Measurements from ENCODE around the gene ERMAP.

ERMAP gene

DNA sequence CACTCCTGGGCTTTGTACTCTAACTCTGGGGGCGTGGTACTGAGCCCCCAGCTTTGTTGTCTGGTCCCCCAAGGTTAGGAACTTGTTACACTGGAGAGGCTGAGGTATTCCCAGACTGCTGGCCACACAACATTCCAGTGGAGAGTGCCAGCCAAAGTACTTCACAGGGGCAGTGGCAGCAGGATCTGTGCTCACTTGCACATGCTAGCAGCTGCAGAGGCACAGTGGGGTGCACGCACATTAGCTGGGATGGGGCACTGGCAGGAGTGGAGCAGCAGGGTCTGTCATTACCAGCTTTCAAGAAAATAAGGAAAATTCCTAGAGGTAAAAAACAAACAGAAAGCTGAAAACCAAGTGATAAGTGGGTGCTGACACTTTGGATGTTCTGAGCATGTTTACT is 60.5 kb downstream of the ERMAP start:
- peak in 1 of 3 experiments; percentile 3 for DNase-seq

DNA sequence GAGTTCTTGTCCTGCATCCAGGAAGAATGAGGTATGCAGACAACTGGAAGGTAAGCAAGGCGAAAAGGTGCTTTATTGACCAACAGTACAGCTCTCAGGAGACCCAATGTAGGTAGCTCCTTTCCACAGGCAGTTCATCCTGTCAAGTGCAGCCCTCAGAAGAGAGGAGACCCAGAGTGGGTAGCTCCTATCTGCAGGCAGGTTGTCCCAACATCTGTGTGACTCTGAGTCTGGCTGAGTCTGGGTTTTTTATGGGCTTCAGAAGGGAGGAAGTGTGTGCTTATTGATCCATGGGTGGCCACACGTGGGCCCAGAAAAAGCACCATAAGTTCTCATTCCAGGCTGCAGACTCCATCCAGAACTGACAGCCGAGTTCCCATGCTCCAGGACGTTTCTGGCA is 63.5 kb downstream of the ERMAP start:
- DNase-seq: no peak

DNA sequence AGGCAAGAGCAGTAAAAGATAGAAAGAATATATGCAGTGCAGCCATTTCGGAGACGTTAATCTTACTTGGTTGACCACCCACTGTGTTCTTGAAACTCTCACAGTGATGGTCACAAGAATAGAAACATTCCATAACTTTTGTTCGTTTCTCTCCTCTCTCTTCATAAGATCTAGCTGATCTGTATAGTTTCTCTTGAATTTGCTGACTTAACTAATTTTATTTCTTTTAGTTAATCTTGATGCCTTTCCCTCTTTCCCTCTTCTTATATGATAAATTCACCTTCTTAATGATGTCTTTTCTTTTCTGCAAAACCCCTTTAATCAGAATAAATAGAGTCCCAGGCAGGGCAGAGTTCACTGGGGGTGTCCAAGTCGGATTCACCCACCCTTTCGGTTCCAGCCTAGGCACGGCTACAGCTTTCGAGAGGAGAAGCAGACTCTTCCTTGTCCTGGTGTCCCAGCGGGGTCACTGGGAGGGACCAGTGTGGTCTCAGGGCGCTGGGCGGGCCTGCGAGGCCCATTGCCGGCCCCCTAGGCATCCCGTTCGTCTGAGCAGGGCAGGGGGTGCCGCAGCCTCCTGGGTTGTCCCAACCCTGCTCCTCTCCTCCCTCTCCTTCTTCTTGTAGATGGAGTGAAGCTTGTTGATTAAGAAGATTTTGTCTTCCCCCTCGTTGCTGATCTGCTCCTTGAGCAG is 69.3 kb downstream of the ERMAP start:
- no peak for DNase-seq

- DNase-seq: peak in 1 of 3 experiments; percentile 45
These were observed 69.9 kb downstream of the ERMAP start for GRCh38 chr1:42886800-42887199.

DNA sequence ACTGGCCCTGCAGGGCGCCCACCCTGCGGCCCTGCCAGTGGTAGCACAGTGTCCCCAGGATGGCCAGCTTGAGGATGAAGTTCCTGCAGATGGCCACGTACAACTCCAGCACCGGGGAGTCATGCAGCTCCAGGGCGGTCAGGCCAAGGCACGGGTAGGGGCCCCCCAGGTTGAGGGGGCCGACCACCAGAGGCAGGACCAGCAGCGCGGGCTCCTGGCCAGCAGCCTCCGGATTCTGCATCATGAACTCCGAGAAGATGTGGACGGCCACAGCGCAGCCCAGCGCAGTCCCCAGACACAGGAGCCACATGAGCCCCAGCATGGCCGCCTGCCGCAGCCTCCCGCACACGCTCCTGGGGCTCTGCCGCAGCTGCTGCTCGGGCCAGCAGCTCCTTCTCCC is 70.4 kb downstream of the ERMAP start:
- DNase-seq: no peak

GRCh38 chr1:42888013-42888633 is 71.2 kb downstream of the ERMAP start:
- DNase-seq: no peak

DNA sequence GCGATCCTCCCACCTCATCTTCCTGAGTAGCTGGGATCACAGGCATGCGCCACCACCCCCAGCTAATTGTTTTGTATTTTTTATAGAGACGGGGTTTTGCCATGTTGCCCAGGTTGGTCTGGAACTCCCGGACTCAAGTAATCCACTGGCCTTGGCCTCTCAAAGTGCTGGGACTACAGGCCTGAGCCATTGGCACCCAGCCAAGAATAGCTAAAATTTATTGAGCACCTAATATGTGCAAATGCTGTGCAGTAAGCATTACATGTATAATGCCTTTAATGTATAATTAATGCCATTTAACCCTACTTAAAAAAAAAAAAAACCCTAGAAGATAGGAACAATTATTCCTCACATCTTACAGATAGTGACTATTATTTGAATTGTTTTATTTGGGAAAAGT is 72.3 kb downstream of the ERMAP start:
- no peak for DNase-seq

- DNase-seq: peak in 2 of 3 experiments; percentile 12 to 89
These were observed 74.7 kb downstream of the ERMAP start for GRCh38 chr1:42891465-42892138.
